KMS-11 (cell line): ENCODE measurements around the gene RABGAP1.

Experiments
- H2AFZ ChIP-seq: fragments of 200-600 bp; sonication (generic); 2 replicates; pipeline ENCODE4 v1.6.1; 2016; ENCODE audit warnings: antibody characterized with exemption, mixed run types, low read depth
- H3K27ac ChIP-seq: fragments of 200-600 bp; sonication (generic); 2 replicates; pipeline ENCODE4 v1.6.1; 2016; ENCODE audit warnings: mild to moderate bottlenecking, mixed run types
- H3K27me3 ChIP-seq: fragments of 200-600 bp; sonication (generic); 2 replicates; pipeline ENCODE4 v1.6.1; 2017; ENCODE audit warnings: mild to moderate bottlenecking, low read depth, mixed run types, moderate library complexity; ENCODE audit not compliant: insufficient read depth
- H3K36me3 ChIP-seq: fragments of 200-600 bp; sonication (generic); 2 replicates; pipeline ENCODE4 v1.6.1; 2017; ENCODE audit warnings: mild to moderate bottlenecking, mixed run types; ENCODE audit not compliant: insufficient read depth
- H3K4me1 ChIP-seq: fragments of 200-600 bp; sonication (generic); 2 replicates; pipeline ENCODE4 v1.6.1; 2016; ENCODE audit warnings: mild to moderate bottlenecking, low read depth, mixed run types; ENCODE audit not compliant: poor library complexity, severe bottlenecking
- H3K4me2 ChIP-seq: fragments of 200-600 bp; sonication (generic); 2 replicates; pipeline ENCODE4 v1.7.0; 2016; ENCODE audit warnings: mild to moderate bottlenecking, mixed run types
- H3K4me3 ChIP-seq: fragments of 200-600 bp; sonication (generic); IDR thresholded peaks from 2 replicates; pipeline ENCODE4 v1.6.1; 2017; ENCODE audit warnings: low read depth, low read length, mixed read lengths; ENCODE audit not compliant: insufficient read depth
- H3K79me2 ChIP-seq: fragments of 200-600 bp; sonication (generic); 2 replicates; pipeline ENCODE4 v1.6.1; 2016; ENCODE audit warnings: low read depth, mixed run types; ENCODE audit not compliant: insufficient read depth
- H3K9ac ChIP-seq: fragments of 200-600 bp; sonication (generic); 2 replicates; pipeline ENCODE4 v1.6.1; 2016; ENCODE audit warnings: mild to moderate bottlenecking, mixed run types
- H4K20me1 ChIP-seq: fragments of 200-600 bp; sonication (generic); 2 replicates; pipeline ENCODE4 v1.6.1; 2016; ENCODE audit warnings: mild to moderate bottlenecking, mixed run types; ENCODE audit not compliant: insufficient read depth
- CTCF ChIP-seq: fragments of 200-600 bp; sonication (generic); conservative IDR thresholded peaks from 2 replicates; pipeline ENCODE4 v1.6.1; 2017; ENCODE audit warnings: low read depth, mild to moderate bottlenecking, antibody characterized with exemption, low read length, moderate library complexity, mixed read lengths

The RABGAP1 gene

GRCh38 chr9:123046406-123047195 lies 105.8 kb downstream of the RABGAP1 start:
- Histone ChIP-seq H2AFZ (no peak overlapping the region), H3K4me3 (no peak overlapping the region), H3K4me2 (no peak overlapping the region), H3K9ac (no peak overlapping the region), H3K79me2 (no peaks in the 10 kb centered on the region), H3K36me3 (no peaks in the 10 kb centered on the region), H3K4me1 (no peaks in the 10 kb centered on the region), H3K27ac (no peak overlapping the region), H4K20me1 (no peaks in the 10 kb centered on the region), H3K27me3 (no peaks in the 10 kb centered on the region)
- no peak for TF ChIP-seq CTCF

GRCh38 chr9:123048748-123049147 lies 107.9 kb downstream of the RABGAP1 start:
- no peaks in the 10 kb centered on the region for H3K27me3 ChIP-seq
- no peak overlapping the region for H3K4me2 ChIP-seq
- no peak overlapping the region for H3K4me3 ChIP-seq
- no peaks in the 10 kb centered on the region for H3K36me3 ChIP-seq
- H3K9ac ChIP-seq: no peak overlapping the region
- H3K4me1 ChIP-seq: no peaks in the 10 kb centered on the region
- no peak for TF ChIP-seq CTCF
- no peaks in the 10 kb centered on the region for H3K79me2 ChIP-seq
- H4K20me1 ChIP-seq: no peaks in the 10 kb centered on the region
- no peak overlapping the region for H2AFZ ChIP-seq
- no peak overlapping the region for H3K27ac ChIP-seq

- Histone ChIP-seq H4K20me1 (no peaks in the 10 kb centered on the region), H3K4me2 (no peak overlapping the region), H3K27me3 (no peaks in the 10 kb centered on the region), H2AFZ (no peak overlapping the region), H3K79me2 (no peaks in the 10 kb centered on the region), H3K9ac (no peak overlapping the region), H3K4me3 (no peak overlapping the region), H3K27ac (no peak overlapping the region), H3K4me1 (no peaks in the 10 kb centered on the region), H3K36me3 (no peaks in the 10 kb centered on the region)
- no peak for TF ChIP-seq CTCF
Measured at GRCh38 chr9:123049589-123050222, 108.9 kb downstream of the RABGAP1 start.

GRCh38 chr9:123053046-123053445 lies 112.2 kb downstream of the RABGAP1 start:
- no peak for TF ChIP-seq CTCF
- Histone ChIP-seq H3K4me1 (no peaks in the 10 kb centered on the region), H3K27me3 (no peaks in the 10 kb centered on the region), H3K4me2 (no peak overlapping the region), H3K36me3 (no peaks in the 10 kb centered on the region), H2AFZ (no peak overlapping the region), H3K9ac (no peak overlapping the region), H4K20me1 (no peaks in the 10 kb centered on the region), H3K4me3 (no peak overlapping the region), H3K79me2 (no peaks in the 10 kb centered on the region), H3K27ac (no peak overlapping the region)
